Caco-2 (cell line): ENCODE results near the gene IER5L. TPM values are rescaled to one million over a fixed set of nuclear protein-coding genes. Genes with fewer than 3 reads are reported as not detected.

Source experiments
- BruUV-seq: library from RNA; stranded (reverse); fragments of 400-500 nt; replicated peaks from 2 replicates; lab custom pipeline; 2021; lab: Mats Ljungman, UMichigan
- CTCF ChIA-PET: fragments of 300-600 bp; sonication (Branson Sonifier 250); formaldehyde crosslinking; loops from one replicate; lab custom pipeline; 2022; ENCODE audit warnings: antibody characterized with exemption; lab: Charles Lee
- POLR2A ChIA-PET: fragments of 300-600 bp; sonication (Branson Sonifier 250); formaldehyde crosslinking; loops from one replicate; lab custom pipeline; 2022; ENCODE audit warnings: antibody characterized with exemption; lab: Charles Lee
- DNase-seq, 2 experiments: peaks; one replicate each; pipeline versions ENCODE4 v3.0.0 to v3.0.0-alpha.2; 2020 to 2022
- H3K27me3 ChIP-seq: replicated peaks from 2 replicates; pipeline ENCODE4 v1.6.0; 2011; ENCODE audit warnings: low read length; ENCODE audit not compliant: control insufficient read depth, insufficient read depth
- H3K36me3 ChIP-seq: 2 replicates; pipeline ENCODE4 v1.5.1; 2011; ENCODE audit warnings: low read length; ENCODE audit not compliant: control insufficient read depth, insufficient read depth
- H3K4me1 ChIP-seq: fragments of 250-450 bp; sonication (Bioruptor Pico); 2 replicates; pipeline ENCODE4 v1.5.1; 2020; ENCODE audit warnings: mild to moderate bottlenecking
- H3K4me3 ChIP-seq: 2 replicates; pipeline ENCODE4 v1.5.1; 2011; ENCODE audit warnings: low read depth, mild to moderate bottlenecking, control low read depth, low read length
- H3K9me3 ChIP-seq: fragments of 250-450 bp; sonication (Bioruptor Pico); 2 replicates; pipeline ENCODE4 v1.5.1; 2020; ENCODE audit warnings: mild to moderate bottlenecking, moderate library complexity
- H3K27ac Mint-ChIP-seq: one replicate; pipeline ENCODE4 v1.8.0; 2022; ENCODE audit warnings: mixed read lengths; ENCODE audit not compliant: unreplicated experiment
- H3K27me3 Mint-ChIP-seq: one replicate; pipeline ENCODE4 v1.8.0; 2022; ENCODE audit warnings: mixed read lengths; ENCODE audit not compliant: insufficient read depth, unreplicated experiment
- H3K36me3 Mint-ChIP-seq: one replicate; pipeline ENCODE4 v1.8.0; 2022; ENCODE audit warnings: mild to moderate bottlenecking, mixed read lengths; ENCODE audit not compliant: insufficient read depth, unreplicated experiment
- H3K4me1 Mint-ChIP-seq: one replicate; pipeline ENCODE4 v1.8.0; 2022; ENCODE audit warnings: low read depth, mixed read lengths; ENCODE audit not compliant: unreplicated experiment
- H3K4me3 Mint-ChIP-seq: one replicate; pipeline ENCODE4 v1.8.0; 2022; ENCODE audit warnings: mild to moderate bottlenecking, moderate library complexity, mixed read lengths; ENCODE audit not compliant: unreplicated experiment
- H3K9me3 Mint-ChIP-seq: one replicate; pipeline ENCODE4 v1.8.0; 2022; ENCODE audit warnings: mixed read lengths; ENCODE audit not compliant: unreplicated experiment
- CTCF ChIP-seq, 2 experiments: fragments of 200-600 bp in 1 of 2; IDR thresholded peaks; 1 replicate in 1 of 2; 2 replicates in 1 of 2; pipeline versions ENCODE4 v1.5.1 to v1.8.0; 2011 to 2022; ENCODE audit warnings: antibody characterized with exemption in 1 of 2, control low read depth in 1 of 2, inconsistent platforms in 1 of 2, low read depth in 1 of 2, low read length in 1 of 2, mild to moderate bottlenecking in 1 of 2, moderate library complexity in 1 of 2; ENCODE audit not compliant: insufficient read depth in 1 of 2, severe bottlenecking in 1 of 2, unreplicated experiment in 1 of 2
- intact Hi-C: fragments of 100-400 bp; cut with micrococcal nuclease; formaldehyde crosslinking; loops from one replicate; pipeline ENCODE4 v1.10.0; 2022; ENCODE audit not compliant: unreplicated experiment
- total RNA-seq: library from RNA; stranded (reverse); gene quantifications from 2 replicates; pipeline ENCODE4 v1.2.3, GENCODE V29; 2022

The IER5L gene
- total RNA-seq, 1 experiment from 2014 or later: 3.9 TPM

- Mint-ChIP-seq H3K27ac (no peak overlapping the region), H3K36me3 (no peaks in the 10 kb centered on the region), H3K4me1 (peaks cover 6% of the 10 kb centered on the region), H3K4me3 (no peak overlapping the region), H3K27me3 (no peaks in the 10 kb centered on the region), H3K9me3 (no peaks in the 10 kb centered on the region)
- no peaks in the 10 kb centered on the region for H3K36me3 ChIP-seq
- no TSS peak for BruUV-seq
- H3K9me3 ChIP-seq: no peaks in the 10 kb centered on the region
- intact Hi-C loops: no loop called here
- no peak for TF ChIP-seq CTCF (IDR thresholded peaks at IDR 0.05; ENCODE audit: insufficient read depth in 1 of 2, low read depth in 1 of 2, low read length in 1 of 2, severe bottlenecking in 1 of 2, unreplicated experiment in 1 of 2)
- CTCF ChIA-PET: no interaction called here
- POLR2A ChIA-PET: no interaction called here
- H3K27me3 ChIP-seq: no peaks in the 10 kb centered on the region
- no peak for DNase-seq
- H3K4me3 ChIP-seq: no peak overlapping the region
- H3K4me1 ChIP-seq: 0 out of 2 replicates have a peak, but pooled peaks cover 1% of the 10 kb centered on the region
Observed at GRCh38 chr9:129213551-129213950, 35.5 kb upstream of the IER5L start.

- ChIA-PET POLR2A (no interaction called here), CTCF (no interaction called here)
- H3K36me3 Mint-ChIP-seq: no peaks in the 10 kb centered on the region
- no peak overlapping the region for H3K27ac Mint-ChIP-seq
- no peak for TF ChIP-seq CTCF (IDR thresholded peaks at IDR 0.05; ENCODE audit: insufficient read depth in 1 of 2, low read depth in 1 of 2, low read length in 1 of 2, severe bottlenecking in 1 of 2, unreplicated experiment in 1 of 2)
- no peaks in the 10 kb centered on the region for H3K9me3 ChIP-seq
- no peaks in the 10 kb centered on the region for H3K27me3 Mint-ChIP-seq
- H3K27me3 ChIP-seq: no peaks in the 10 kb centered on the region
- H3K4me3 ChIP-seq: no peak overlapping the region
- peaks cover 6% of the 10 kb centered on the region for H3K4me1 Mint-ChIP-seq
- no peaks in the 10 kb centered on the region for H3K9me3 Mint-ChIP-seq
- H3K4me1 ChIP-seq: 0 out of 2 replicates have a peak, but pooled peaks cover 3% of the 10 kb centered on the region
- DNase-seq: no peak
- BruUV-seq: no TSS peak
- H3K36me3 ChIP-seq: no peaks in the 10 kb centered on the region
- no peak overlapping the region for H3K4me3 Mint-ChIP-seq
- intact Hi-C loops: no loop called here
Observed at GRCh38 chr9:129211686-129212085, 33.6 kb upstream of the IER5L start.

- Mint-ChIP-seq H3K4me1 (peaks cover 6% of the 10 kb centered on the region), H3K27ac (no peak overlapping the region), H3K36me3 (no peaks in the 10 kb centered on the region), H3K27me3 (no peaks in the 10 kb centered on the region), H3K4me3 (no peak overlapping the region), H3K9me3 (no peaks in the 10 kb centered on the region)
- no TSS peak for BruUV-seq
- intact Hi-C loops: no loop called here
- Histone ChIP-seq H3K4me1 (0 out of 2 replicates have a peak, but pooled peaks cover 3% of the 10 kb centered on the region), H3K9me3 (no peaks in the 10 kb centered on the region), H3K27me3 (no peaks in the 10 kb centered on the region), H3K36me3 (no peaks in the 10 kb centered on the region), H3K4me3 (no peak overlapping the region)
- POLR2A ChIA-PET: interaction anchor here (0.7 kb wide), 1 partner anchor 124 kb away, joined by 4 read pairs; no protein-coding TSS in a partner anchor
- no peak for DNase-seq
- CTCF ChIA-PET: no interaction called here
- TF ChIP-seq CTCF (IDR thresholded peaks at IDR 0.05; ENCODE audit: insufficient read depth in 1 of 2, low read depth in 1 of 2, low read length in 1 of 2, severe bottlenecking in 1 of 2, unreplicated experiment in 1 of 2): no peak
Observed at GRCh38 chr9:129210125-129210524, 32.1 kb upstream of the IER5L start.
